Mesenchymal stem cell (in vitro differentiated cells and primary cell): Measurements from ENCODE around the gene RINL.

ENCODE experiments used
- DNase-seq: peaks from one replicate; pipeline ENCODE4 v3.0.0-alpha.2; 2013
- H2AFZ ChIP-seq: one replicate; pipeline ENCODE4 v1.6.1; 2013; ENCODE audit warnings: low read depth, mild to moderate bottlenecking, control low read depth, inconsistent platforms, low read length, moderate library complexity
- H2AK5ac ChIP-seq: 2 replicates; pipeline ENCODE4 v1.6.1; 2013; ENCODE audit warnings: low read length, moderate library complexity, mild to moderate bottlenecking, inconsistent platforms; ENCODE audit not compliant: severe bottlenecking
- H2BK120ac ChIP-seq: one replicate; pipeline ENCODE4 v1.6.1; 2013; ENCODE audit warnings: low read depth, mild to moderate bottlenecking, inconsistent platforms, low read length, moderate library complexity
- H2BK12ac ChIP-seq, 2 experiments: one replicate each; pipeline ENCODE4 v1.6.1; 2013; ENCODE audit warnings: inconsistent platforms in 2 of 2, low read length in 2 of 2, mild to moderate bottlenecking in 2 of 2, moderate library complexity in 2 of 2, control low read depth in 1 of 2
- H2BK15ac ChIP-seq: one replicate; pipeline ENCODE4 v1.6.1; 2013; ENCODE audit warnings: mild to moderate bottlenecking, low read depth, inconsistent platforms; ENCODE audit not compliant: poor library complexity, severe bottlenecking
- H2BK5ac ChIP-seq: 2 replicates; pipeline ENCODE4 v1.6.1; 2013; ENCODE audit warnings: low read depth, mild to moderate bottlenecking, low read length, control low read depth, inconsistent platforms; ENCODE audit not compliant: poor library complexity, severe bottlenecking
- H3K14ac ChIP-seq, 2 experiments: one replicate each; pipeline ENCODE4 v1.6.1; 2013; ENCODE audit warnings: inconsistent platforms in 2 of 2, low read length in 2 of 2, control low read depth in 1 of 2, mild to moderate bottlenecking in 1 of 2, moderate library complexity in 1 of 2
- H3K18ac ChIP-seq, 2 experiments: one replicate each; pipeline ENCODE4 v1.6.1; 2013; ENCODE audit warnings: inconsistent platforms in 2 of 2, low read length in 2 of 2, control low read depth in 1 of 2, low read depth in 1 of 2, mild to moderate bottlenecking in 1 of 2
- H3K23ac ChIP-seq, 2 experiments: one replicate each; pipeline ENCODE4 v1.6.1; 2013; ENCODE audit warnings: inconsistent platforms in 2 of 2, low read length in 2 of 2, mild to moderate bottlenecking in 2 of 2, moderate library complexity in 2 of 2, control low read depth in 1 of 2
- H3K27ac ChIP-seq: 2 replicates; pipeline ENCODE4 v1.5.1; 2013; ENCODE audit warnings: mild to moderate bottlenecking, moderate library complexity, low read length, control low read depth, inconsistent platforms; ENCODE audit not compliant: poor library complexity, severe bottlenecking
- H3K27me3 ChIP-seq, 2 experiments: 2 replicates each; pipeline versions ENCODE4 v1.6.1 to v1.7.0; 2013; ENCODE audit warnings: low read length in 2 of 2, mild to moderate bottlenecking in 2 of 2, moderate library complexity in 2 of 2, control low read depth in 1 of 2, inconsistent platforms in 1 of 2; ENCODE audit not compliant: control insufficient read depth in 1 of 2, insufficient read depth in 1 of 2
- H3K36me3 ChIP-seq, 2 experiments: 2 replicates each; pipeline versions ENCODE4 v1.6.1 to v1.7.0; 2013; ENCODE audit warnings: low read length in 2 of 2, control low read depth in 1 of 2, inconsistent platforms in 1 of 2, low read depth in 1 of 2, mild to moderate bottlenecking in 1 of 2; ENCODE audit not compliant: insufficient read depth in 2 of 2, control insufficient read depth in 1 of 2
- H3K4ac ChIP-seq, 2 experiments: one replicate each; pipeline ENCODE4 v1.6.1; 2013; ENCODE audit warnings: inconsistent platforms in 2 of 2, low read length in 2 of 2, mild to moderate bottlenecking in 2 of 2, moderate library complexity in 2 of 2, control low read depth in 1 of 2, low read depth in 1 of 2
- H3K4me1 ChIP-seq: 2 replicates; pipeline ENCODE4 v1.6.1; 2013; ENCODE audit warnings: low read depth, low read length, control low read depth; ENCODE audit not compliant: control insufficient read depth, insufficient read depth
- H3K4me2 ChIP-seq: 2 replicates; pipeline ENCODE4 v1.6.1; 2013; ENCODE audit warnings: low read length, mild to moderate bottlenecking, inconsistent platforms; ENCODE audit not compliant: poor library complexity, severe bottlenecking
- H3K4me3 ChIP-seq, 2 experiments: 2 replicates each; pipeline versions ENCODE4 v1.5.1 to v1.7.0; 2013; ENCODE audit warnings: low read length in 2 of 2, mild to moderate bottlenecking in 2 of 2, control low read depth in 1 of 2, low read depth in 1 of 2; ENCODE audit not compliant: insufficient read depth in 1 of 2
- H3K79me1 ChIP-seq: replicated peaks from 2 replicates; pipeline ENCODE4 v1.6.1; 2013; ENCODE audit warnings: mild to moderate bottlenecking, control low read depth, low read length, inconsistent platforms; ENCODE audit not compliant: poor library complexity, severe bottlenecking
- H3K9ac ChIP-seq: 2 replicates; pipeline ENCODE4 v1.7.0; 2013; ENCODE audit warnings: mild to moderate bottlenecking, low read length, moderate library complexity
- H3K9me3 ChIP-seq: 2 replicates; pipeline ENCODE4 v1.7.0; 2013; ENCODE audit warnings: mild to moderate bottlenecking, low read length; ENCODE audit not compliant: control insufficient read depth
- H4K8ac ChIP-seq: one replicate; pipeline ENCODE4 v1.6.1; 2013; ENCODE audit warnings: inconsistent platforms, mild to moderate bottlenecking, low read length, moderate library complexity
- H4K91ac ChIP-seq: one replicate; pipeline ENCODE4 v1.6.1; 2013; ENCODE audit warnings: mild to moderate bottlenecking, low read length, inconsistent platforms
- WGBS: methylation state at CpG from one replicate; pipeline ENCODE4 v1.1.7; 2013; ENCODE audit warnings: mixed read lengths; 5-methylcytosine and 5-hydroxymethylcytosine counted together

Gene RINL

DNA sequence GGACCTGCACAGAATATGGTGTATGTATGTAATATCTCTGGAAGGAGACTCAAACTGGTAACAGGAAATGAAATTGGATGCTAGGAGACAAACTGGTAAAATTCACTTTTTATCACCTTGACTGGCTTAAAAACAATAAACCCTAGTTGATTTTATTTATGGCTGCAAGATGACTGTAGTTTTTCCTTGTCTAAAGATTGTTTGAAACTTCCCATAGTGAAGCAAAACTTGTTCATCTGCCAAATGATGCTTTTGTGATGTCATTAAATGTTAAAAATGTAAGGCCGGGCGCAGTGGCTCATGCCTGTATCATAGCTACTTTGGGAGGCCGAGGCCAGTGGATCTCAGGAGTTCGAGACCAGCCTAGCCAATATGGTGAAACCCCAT is 44.0 kb downstream of the RINL start:
- H3K9ac ChIP-seq: no peak overlapping the region
- no peak overlapping the region for H3K27ac ChIP-seq
- no peak overlapping the region for H3K18ac ChIP-seq
- no peak overlapping the region for H3K4me3 ChIP-seq
- no peak overlapping the region for H3K14ac ChIP-seq
- H2BK5ac ChIP-seq: no peak overlapping the region
- no peak overlapping the region for H4K8ac ChIP-seq
- H2AFZ ChIP-seq: no peak overlapping the region
- H3K9me3 ChIP-seq: no peaks in the 10 kb centered on the region
- H2AK5ac ChIP-seq: no peak overlapping the region
- H3K4me2 ChIP-seq: no peak overlapping the region
- no peak overlapping the region for H3K4ac ChIP-seq
- no peak overlapping the region for H2BK12ac ChIP-seq
- no peaks in the 10 kb centered on the region for H3K27me3 ChIP-seq
- WGBS: 100% methylated on average over 3 of the region's 4 CpGs
- H4K91ac ChIP-seq: no peak overlapping the region
- H3K4me1 ChIP-seq: peaks cover 20% of the 10 kb centered on the region
- H3K36me3 ChIP-seq: peaks cover 38 to 48% of the 10 kb centered on the region in 2 experiments
- H3K23ac ChIP-seq: no peak overlapping the region
- H3K79me1 ChIP-seq: peaks cover 12% of the 10 kb centered on the region
- no peak overlapping the region for H2BK120ac ChIP-seq
- no peak overlapping the region for H2BK15ac ChIP-seq
- DNase-seq: no peak

GRCh38 chr19:38833092-38833425 is 45.0 kb downstream of the RINL start:
- WGBS: 100% methylated on average over 3 of the region's 7 CpGs
- H3K79me1 ChIP-seq: peaks cover 14% of the 10 kb centered on the region
- H2BK5ac ChIP-seq: no peak overlapping the region
- H3K9me3 ChIP-seq: no peaks in the 10 kb centered on the region
- H4K91ac ChIP-seq: no peak overlapping the region
- H3K14ac ChIP-seq: no peak overlapping the region
- no peak overlapping the region for H3K4ac ChIP-seq
- H2AK5ac ChIP-seq: no peak overlapping the region
- H3K4me2 ChIP-seq: no peak overlapping the region
- peaks cover 33 to 47% of the 10 kb centered on the region in 2 experiments for H3K36me3 ChIP-seq
- no peak overlapping the region for H3K9ac ChIP-seq
- H3K4me3 ChIP-seq: no peak overlapping the region
- peak overlapping the region; percentile 8 for H3K27ac ChIP-seq
- no peak overlapping the region for H3K23ac ChIP-seq
- peaks cover 16% of the 10 kb centered on the region for H3K4me1 ChIP-seq
- H2BK15ac ChIP-seq: no peak overlapping the region
- H3K18ac ChIP-seq: no peak overlapping the region
- no peak overlapping the region for H2BK12ac ChIP-seq
- H4K8ac ChIP-seq: no peak overlapping the region
- no peak overlapping the region for H2AFZ ChIP-seq
- peak overlapping the region; percentile 4 for H2BK120ac ChIP-seq
- no peaks in the 10 kb centered on the region for H3K27me3 ChIP-seq
- no peak for DNase-seq

- H3K9me3 ChIP-seq: no peaks in the 10 kb centered on the region
- peak overlapping the region; percentile 89 for H3K4me2 ChIP-seq
- peak overlapping the region; percentile 98 for H4K8ac ChIP-seq
- H3K23ac ChIP-seq: peak overlapping the region in 1 of 2 experiments; percentile 59
- peak overlapping the region; percentile 100 for H3K27ac ChIP-seq
- H3K79me1 ChIP-seq: peaks cover 17% of the 10 kb centered on the region
- peak overlapping the region; percentile 99 for H2BK15ac ChIP-seq
- 1% methylated on average over 16 of the region's 16 CpGs for WGBS
- H2BK5ac ChIP-seq: peak overlapping the region; percentile 98
- H2BK12ac ChIP-seq: peak overlapping the region; percentile 90 to 100
- peak overlapping the region; percentile 84 for H2BK120ac ChIP-seq
- no peaks in the 10 kb centered on the region for H3K27me3 ChIP-seq
- H2AFZ ChIP-seq: peak overlapping the region; percentile 72
- H3K4me1 ChIP-seq: peaks cover 18% of the 10 kb centered on the region
- peak overlapping the region in 1 of 2 experiments; percentile 99 for H3K14ac ChIP-seq
- DNase-seq: peak; percentile 99
- H3K9ac ChIP-seq: peak overlapping the region; percentile 91
- H3K18ac ChIP-seq: peak overlapping the region; percentile 95 to 100
- peaks cover 30 to 45% of the 10 kb centered on the region in 2 experiments for H3K36me3 ChIP-seq
- peak overlapping the region; percentile 98 for H4K91ac ChIP-seq
- peak overlapping the region; percentile 75 to 79 for H3K4me3 ChIP-seq
- H2AK5ac ChIP-seq: peak overlapping the region; percentile 89
- H3K4ac ChIP-seq: peak overlapping the region; percentile 88 to 100
Observed at GRCh38 chr19:38831142-38831605, 46.9 kb downstream of the RINL start.

DNA sequence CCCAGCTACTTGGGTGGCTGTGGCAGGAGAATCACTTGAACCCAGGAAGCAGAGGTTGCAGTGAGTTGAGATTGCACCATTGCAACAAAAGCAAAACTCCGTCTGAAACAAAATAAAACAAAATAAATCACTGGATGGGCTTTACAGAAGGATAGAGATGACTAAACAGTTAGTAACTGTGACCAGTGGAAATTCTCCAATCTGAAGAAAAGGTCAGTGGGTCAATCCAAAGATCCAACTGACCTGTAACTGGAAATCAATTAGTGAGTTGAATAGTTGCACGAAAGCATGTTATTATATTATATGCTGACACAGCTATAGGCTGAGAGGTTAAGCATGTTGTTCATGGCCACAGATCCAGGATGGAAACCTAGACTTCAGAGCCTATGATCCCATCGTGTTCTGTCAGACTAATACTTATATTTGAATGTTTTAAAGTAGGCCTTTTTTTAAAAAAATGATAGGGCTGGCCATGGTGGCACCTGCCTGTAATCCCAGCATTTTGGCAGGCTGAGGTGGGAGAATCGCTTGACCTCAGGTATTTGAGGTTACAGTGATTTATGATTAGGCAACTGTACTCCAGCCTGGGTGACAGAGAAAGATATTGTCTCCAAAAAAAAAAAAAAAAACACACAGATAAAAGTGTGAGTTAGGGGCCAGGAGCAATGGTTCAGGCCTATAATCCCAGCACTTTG is 47.9 kb downstream of the RINL start:
- Histone ChIP-seq H3K27me3 (no peaks in the 10 kb centered on the region), H3K36me3 (peaks cover 25 to 35% of the 10 kb centered on the region in 2 experiments), H3K9me3 (no peaks in the 10 kb centered on the region), H3K4me2 (peak overlapping the region; percentile 16), H3K79me1 (peaks cover 17% of the 10 kb centered on the region), H3K14ac (no peak overlapping the region), H3K4ac (no peak overlapping the region), H2BK12ac (peak overlapping the region; percentile 54 to 87), H2BK120ac (peak overlapping the region; percentile 19), H2BK15ac (no peak overlapping the region), H3K18ac (peak overlapping the region in 1 of 2 experiments; percentile 100), H2AK5ac (peak overlapping the region; percentile 42), H3K4me3 (peak overlapping the region in 1 of 2 experiments; percentile 79), H2AFZ (no peak overlapping the region), H2BK5ac (no peak overlapping the region), H3K9ac (peak overlapping the region; percentile 91), H3K4me1 (peaks cover 18% of the 10 kb centered on the region), H3K23ac (no peak overlapping the region), H3K27ac (peak overlapping the region; percentile 100), H4K91ac (no peak overlapping the region), H4K8ac (no peak overlapping the region)
- DNase-seq: peak; percentile 91
- WGBS: 88% methylated on average over 3 of the region's 4 CpGs
